ENCODE data around the gene MICOS13. TPM values are rescaled to one million over a fixed set of nuclear protein-coding genes. Genes with fewer than 3 reads are reported as not detected.

MICOS13 gene
- total and polyA plus RNA-seq, 10 of the 15 experiments (the other 5 are each of a cell fraction or from before 2014, with no cell fraction given) = 9.4 to 211 (median 51.3) TPM

GRCh38 chr19:5648464-5648863 lies 31.9 kb downstream of the MICOS13 start:
- RAD21 ChIA-PET (ENCODE audit: unreplicated experiment) = no interaction called here
- Histone ChIP-seq H3K36me3 (ENCODE audit: control insufficient read depth in 2 of 2, insufficient read depth in 2 of 2, low read length in 1 of 2) (peaks cover 50 to 64% of the 10 kb centered on the region in 2 experiments), H3K27me3 (replicated peaks in 1 of 2; ENCODE audit: control insufficient read depth in 2 of 2, insufficient read depth in 2 of 2, low read length in 1 of 2) (no peaks in the 10 kb centered on the region), H3K4me1 (ENCODE audit: control insufficient read depth, insufficient read depth, low read length) (no peaks in the 10 kb centered on the region), H3K9ac (ENCODE audit: control insufficient read depth, insufficient read depth, low read length) (no peak overlapping the region), H3K79me2 (ENCODE audit: control insufficient read depth, insufficient read depth, low read length) (peaks cover 1% of the 10 kb centered on the region), H3K4me3 (no peak overlapping the region), H3K9me3 (replicated peaks; ENCODE audit: control insufficient read depth, insufficient read depth, low read length) (no peaks in the 10 kb centered on the region), H2AFZ (ENCODE audit: control insufficient read depth, low read depth, low read length) (no peak overlapping the region), H4K20me1 (ENCODE audit: control insufficient read depth, insufficient read depth) (peaks cover 5% of the 10 kb centered on the region; the same call in 1 of the 2 replicates), H3K27ac (ENCODE audit: control insufficient read depth, insufficient read depth) (no peak overlapping the region), H3K4me2 (ENCODE audit: control insufficient read depth, insufficient read depth) (no peak overlapping the region)
- TF ChIP-seq BHLHE40 (IDR thresholded peaks at IDR 0.05; ENCODE audit: borderline replicate concordance in 1 of 2, low read depth in 2 of 2, low read length in 1 of 2) (no peak), ATF2 (IDR thresholded peaks at IDR 0.05; ENCODE audit: low read length) (no peak), ZNF384 (IDR thresholded peaks at IDR 0.05; ENCODE audit: borderline replicate concordance, low read depth, low read length) (no peak), HCFC1 (IDR thresholded peaks at IDR 0.05; ENCODE audit: low read length) (no peak), RB1 (IDR thresholded peaks at IDR 0.05; ENCODE audit: borderline replicate concordance) (no peak), RELA (IDR thresholded peaks at IDR 0.05; ENCODE audit: borderline replicate concordance, partially characterized antibody) (no peak), SRF (IDR thresholded peaks at IDR 0.05; ENCODE audit: low read depth in 2 of 2, low read length in 2 of 2) (no peak), FOXK2 (IDR thresholded peaks at IDR 0.05) (no peak)
- ATAC-seq = no peak
- SMC1A ChIA-PET (ENCODE audit: uncharacterized antibody, unreplicated experiment) = no interaction called here
- intact Hi-C loops (cut with micrococcal nuclease; ENCODE audit: unreplicated experiment) = no loop called here
- DNase-seq (ENCODE audit: low read depth, low spot score) = no peak
- POLR2A ChIA-PET = interaction anchor here (0.6 kb wide), 1 partner anchor 24 kb away, joined by 5 read pairs; no protein-coding TSS in a partner anchor
- WGBS (ENCODE audit: insufficient coverage, insufficient replicate concordance, low lambda C conversion rate, missing lambda C conversion rate) = 95% methylated on average over 9 of the region's 11 CpGs
- in situ Hi-C loops (cut with MboI) = no loop called here
- FAIRE-seq = no peak
- CTCF ChIA-PET = no interaction called here
- no TSS peak for BruUV-seq (replicated peaks)

Data from GM12878 (cell line).